K562 (cell line): Measurements from ENCODE around the gene CLEC4F. TPM values are rescaled to one million over a fixed set of nuclear protein-coding genes. Genes with fewer than 3 reads are reported as not detected.

Source experiments
- ATAC-seq: fragments of 200-7000 bp; cut with Tn5 transposase; 3 replicates; pipeline ENCODE4 v1.9.1; 2020; ENCODE audit warnings: moderate library complexity
- BruUV-seq: library from RNA; stranded (reverse); fragments of 400-500 nt; replicated peaks from 2 replicates; lab custom pipeline; 2021; lab: Mats Ljungman, UMichigan
- CTCF ChIA-PET: fragments of 300-600 bp; formaldehyde crosslinking; extraction: SDS; loops from one replicate; lab custom pipeline; 2021; ENCODE audit warnings: low intra/inter-chr PET ratio; lab: Yijun Ruan, JAX
- POLR2A ChIA-PET: fragments of 300-600, 350-650 bp; sonication (Branson Sonifier 250); formaldehyde crosslinking; extraction: SDS; loops from one replicate; lab custom pipeline; 2021; ENCODE audit warnings: antibody characterized with exemption, inconsistent platforms; lab: Yijun Ruan, JAX
- DNase-seq, 4 experiments: peaks; one replicate each; pipeline versions ENCODE4 v3.0.0 to v3.0.0-alpha.2; 2011 to 2018; ENCODE audit warnings: low spot score in 3 of 4, mixed read lengths in 3 of 4; ENCODE audit errors: extremely low read depth in 1 of 4
- FAIRE-seq: peaks from 2 replicates; lab custom pipeline; 2011; peaks lifted over from hg19 to GRCh38; lab: Jason Lieb, UNC
- H2AFZ ChIP-seq: 2 replicates; pipeline ENCODE4 v1.6.0; 2011; ENCODE audit warnings: low read depth, low read length, control low read depth, inconsistent platforms
- H3K27ac ChIP-seq: fragments of 200-600 bp; 3 replicates; pipeline ENCODE4 v1.8.0; 2011; ENCODE audit warnings: low read depth, mild to moderate bottlenecking, control low read depth, inconsistent platforms, low read length, moderate library complexity, mixed read lengths; ENCODE audit errors: extremely low read depth
- H3K27me3 ChIP-seq, 2 experiments: fragments of 300-600 bp in 1 of 2; 2 replicates in 1 of 2; 3 replicates in 1 of 2; pipeline versions ENCODE4 v1.6.0 to v1.8.0; 2011; ENCODE audit warnings: inconsistent platforms in 2 of 2, low read length in 2 of 2, mild to moderate bottlenecking in 1 of 2, mixed read lengths in 1 of 2, moderate library complexity in 1 of 2; ENCODE audit not compliant: control insufficient read depth in 2 of 2, insufficient read depth in 2 of 2
- H3K36me3 ChIP-seq: fragments of 300-600 bp; 3 replicates; pipeline ENCODE4 v1.8.0; 2011; ENCODE audit warnings: mild to moderate bottlenecking, low read length, inconsistent platforms; ENCODE audit not compliant: control insufficient read depth, insufficient read depth
- H3K4me1 ChIP-seq, 2 experiments: fragments of 200-600 bp in 1 of 2; replicated peaks in 1 of 2; 2 replicates in 1 of 2; 3 replicates in 1 of 2; pipeline versions ENCODE4 v1.5.1 to v1.8.0; 2011; ENCODE audit warnings: inconsistent platforms in 2 of 2, low read length in 2 of 2, mild to moderate bottlenecking in 1 of 2, mixed read lengths in 1 of 2, moderate library complexity in 1 of 2; ENCODE audit not compliant: control insufficient read depth in 2 of 2, insufficient read depth in 2 of 2
- H3K4me2 ChIP-seq: 2 replicates; pipeline ENCODE4 v1.6.1; 2011; ENCODE audit warnings: low read length, control low read depth, inconsistent platforms, mixed read lengths; ENCODE audit not compliant: insufficient read depth
- H3K4me3 ChIP-seq: fragments of 200-600 bp; sonication (generic), shearing (Covaris generic); 2 replicates; pipeline ENCODE4 v1.5.1; 2016; ENCODE audit warnings: control low read depth, inconsistent platforms
- H3K79me2 ChIP-seq: fragments of 200-600 bp; 3 replicates; pipeline ENCODE4 v1.8.0; 2011; ENCODE audit warnings: low read length, inconsistent platforms; ENCODE audit not compliant: control insufficient read depth, insufficient read depth
- H3K9ac ChIP-seq, 2 experiments: 2 replicates each; pipeline versions ENCODE4 v1.6.0 to v1.6.1; 2011; ENCODE audit warnings: low read depth in 2 of 2, low read length in 2 of 2, control low read depth in 1 of 2, inconsistent platforms in 1 of 2, mild to moderate bottlenecking in 1 of 2, mixed read lengths in 1 of 2; ENCODE audit not compliant: insufficient read depth in 1 of 2
- H3K9me1 ChIP-seq: one replicate; pipeline ENCODE4 v1.6.0; 2011; ENCODE audit warnings: inconsistent platforms, mild to moderate bottlenecking, low read length, moderate library complexity; ENCODE audit not compliant: control insufficient read depth, insufficient read depth
- H3K9me3 ChIP-seq: replicated peaks from 2 replicates; pipeline ENCODE4 v1.5.1; 2011; ENCODE audit warnings: low read depth, low read length, inconsistent platforms; ENCODE audit not compliant: control insufficient read depth, insufficient read depth
- H4K20me1 ChIP-seq: replicated peaks from 2 replicates; pipeline ENCODE4 v1.6.1; 2011; ENCODE audit warnings: low read length, inconsistent platforms, mixed read lengths; ENCODE audit not compliant: control insufficient read depth, insufficient read depth
- CC2D1A ChIP-seq: fragments of 450-650 bp; IDR thresholded peaks from 2 replicates; pipeline ENCODE4 v1.6.1; 2017; ENCODE audit warnings: mild to moderate bottlenecking
- CTBP1 ChIP-seq: fragments of 450-650 bp; IDR thresholded peaks from 2 replicates; pipeline ENCODE4 v1.6.1; 2016; ENCODE audit warnings: borderline replicate concordance
- RAD21 ChIP-seq, 2 experiments: fragments of 250-450 bp in 1 of 2; fragments of 450-650 bp in 1 of 2; sonication (Bioruptor Pico) in 1 of 2; formaldehyde crosslinking in 1 of 2; IDR thresholded peaks in 1 of 2; conservative IDR thresholded peaks in 1 of 2; 2 replicates each; pipeline versions ENCODE4 v1.4.0 to v1.8.0; 2020 to 2022; ENCODE audit warnings: mild to moderate bottlenecking in 2 of 2, moderate library complexity in 1 of 2
- SMC3 ChIP-seq: conservative IDR thresholded peaks from 2 replicates; pipeline ENCODE4 v1.6.1; 2011; ENCODE audit warnings: low read depth, low read length, improper control_type of control experiment; ENCODE audit not compliant: insufficient read depth
- XRCC5 ChIP-seq: fragments of 200-400 bp; formaldehyde crosslinking; IDR thresholded peaks from 2 replicates; pipeline ENCODE4 v1.6.1; 2017; ENCODE audit warnings: low read depth, mild to moderate bottlenecking, low read length
- ZNF24 ChIP-seq: fragments of 450-650 bp; IDR thresholded peaks from 2 replicates; pipeline ENCODE4 v1.6.1; 2016
- ZNF436 ChIP-seq: fragments of 250-450, 450-650 bp; sonication (Bioruptor Pico); formaldehyde crosslinking; IDR thresholded peaks from 2 replicates; pipeline ENCODE4 v1.7.0; 2020; ENCODE audit warnings: mild to moderate bottlenecking
- WGBS: fragments of 100-300 bp; shearing (Covaris generic); methylation state at CpG from one replicate; pipeline ENCODE4 v1.1.6; 2016; ENCODE audit warnings: low coverage, mixed read lengths; ENCODE audit not compliant: insufficient coverage; ENCODE audit errors: missing lambda C conversion rate; 5-methylcytosine and 5-hydroxymethylcytosine counted together
- in situ Hi-C: fragments of 300-500 bp; cut with MboI; formaldehyde crosslinking; loops from 4 replicates; pipeline ENCODE4 v1.15.0; 2018; ENCODE audit warnings: inconsistent platforms, mixed read lengths
- intact Hi-C: fragments of 100-400 bp; cut with micrococcal nuclease; formaldehyde crosslinking; loops from 2 replicates; pipeline ENCODE4 v1.14.2; 2022
- polyA plus RNA-seq, 8 experiments: library from polyadenylated mRNA; depleted of rRNA in 4 of 8; stranded (reverse) in 5 of 8; unstranded in 3 of 8; fragments of >200 nt; fragmentation: Nextera tagmentation in 2 of 8; fragmentation: Illumina TruSeq in 1 of 8; extraction: Ambion mirVana in 2 of 8; extraction: Trizol in 1 of 8; gene quantifications; 2 replicates each; pipeline versions ENCODE4 v1.2.1 to v1.2.3, GENCODE V29; 2011 to 2014; ENCODE audit warnings: inconsistent platforms in 1 of 8, missing spikeins in 1 of 8
- total RNA-seq, 7 experiments: library from RNA; depleted of rRNA in 6 of 7; stranded (reverse); fragments of >200 nt in 6 of 7; fragmentation: Illumina TruSeq in 2 of 7; extraction: Trizol in 2 of 7; gene quantifications; 2 replicates each; pipeline versions ENCODE4 v1.2.1 to v1.2.3, GENCODE V29; 2011 to 2021; ENCODE audit warnings: low replicate concordance in 1 of 7
- TF ChIP-seq, protein P1 (sequence below): sonication (generic); formaldehyde crosslinking; IDR thresholded peaks from 2 replicates; pipeline ENCODE4 v1.8.0; 2022; ENCODE audit warnings: missing genetic modification reagents, mild to moderate bottlenecking, moderate library complexity, borderline replicate concordance
- TF ChIP-seq, protein P2 (sequence below): sonication (generic); formaldehyde crosslinking; IDR thresholded peaks from 2 replicates; pipeline ENCODE4 v1.8.0; 2022; ENCODE audit warnings: mild to moderate bottlenecking, missing genetic modification reagents

CLEC4F gene
- total and polyA plus RNA-seq, 9 of the 15 experiments (the other 6 are each of a cell fraction or from before 2014, with no cell fraction given), result not detected

DNA sequence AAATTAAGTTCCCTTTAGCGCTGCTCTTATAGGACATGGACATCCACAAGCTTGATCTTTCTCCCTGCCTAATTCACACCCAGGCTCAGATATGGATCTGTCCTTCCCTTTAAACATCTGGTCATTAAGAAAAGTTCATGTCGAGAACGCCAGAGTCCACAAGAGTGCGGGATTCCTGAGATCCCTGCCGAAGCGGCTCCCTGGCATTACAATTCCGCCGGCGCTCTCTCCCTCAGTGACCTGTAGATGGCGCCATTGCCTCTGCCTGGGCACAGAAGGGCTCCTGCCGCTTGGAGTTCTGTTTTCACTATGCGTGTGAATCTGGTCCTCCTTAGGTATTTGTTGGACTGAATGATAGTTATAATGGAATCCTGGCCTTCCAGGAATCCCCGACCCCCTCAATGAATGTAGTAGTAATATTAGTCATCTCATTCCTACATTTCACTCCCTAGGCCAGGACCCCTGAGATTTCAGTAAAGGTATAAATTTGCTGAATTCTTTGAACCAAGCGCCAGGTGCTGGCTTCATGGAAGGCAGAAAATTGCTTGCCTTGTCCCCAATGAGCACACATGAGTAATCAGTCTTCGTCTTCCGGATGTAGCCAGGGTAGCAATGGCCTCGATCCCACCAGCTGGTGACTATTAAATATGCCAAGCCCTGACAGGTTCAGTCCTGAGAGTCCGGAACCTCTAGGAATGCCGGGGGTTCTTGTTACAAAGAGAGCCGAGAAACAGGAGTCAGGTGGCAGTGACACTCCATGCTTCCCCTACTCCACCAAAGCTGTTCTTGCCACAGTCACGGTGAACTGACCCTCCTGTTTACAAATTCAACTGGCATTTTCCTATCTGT, 41.6 kb upstream of the CLEC4F start:
- Histone ChIP-seq H3K4me2 (no peak overlapping the region), H3K27ac (no peak overlapping the region), H3K4me1 (no peaks in the 10 kb centered on the region), H3K36me3 (no peaks in the 10 kb centered on the region), H4K20me1 (no peaks in the 10 kb centered on the region; the same call in 1 of the 2 replicates), H3K9ac (no peak overlapping the region), H3K79me2 (no peaks in the 10 kb centered on the region), H3K27me3 (peaks cover 31 to 40% of the 10 kb centered on the region in 2 experiments; a peak in 3 of 5 replicates), H3K4me3 (no peak overlapping the region), H2AFZ (0 out of 2 replicates have a peak overlapping the region, but pooled peaks have one; percentile 21), H3K9me3 (no peaks in the 10 kb centered on the region), H3K9me1 (no peaks in the 10 kb centered on the region)
- in situ Hi-C loops, result no loop called here
- intact Hi-C loops, result loop anchor here (2.0 to 5.0 kb wide), 2 partner anchors 75 to 85 kb away; no protein-coding TSS in a partner anchor
- no TSS peak for BruUV-seq
- DNase-seq (peak; percentile 79 to 88 (median 85)), FAIRE-seq (peak; percentile 89), ATAC-seq (peak; percentile 99)
- CTCF ChIA-PET, result interaction anchor here (0.6 to 2.7 kb wide), 9 partner anchors 10 to 1827 kb away, joined by 3 to 42 read pairs (median 3); partner anchors contain the start of gene TEX261
- WGBS, result 7% methylated on average over 21 of the region's 21 CpGs
- POLR2A ChIA-PET, result interaction anchor here (1.2 kb wide), 1 partner anchor 12 kb away, joined by 3 read pairs; no protein-coding TSS in a partner anchor
- TF ChIP-seq, protein P1, sequence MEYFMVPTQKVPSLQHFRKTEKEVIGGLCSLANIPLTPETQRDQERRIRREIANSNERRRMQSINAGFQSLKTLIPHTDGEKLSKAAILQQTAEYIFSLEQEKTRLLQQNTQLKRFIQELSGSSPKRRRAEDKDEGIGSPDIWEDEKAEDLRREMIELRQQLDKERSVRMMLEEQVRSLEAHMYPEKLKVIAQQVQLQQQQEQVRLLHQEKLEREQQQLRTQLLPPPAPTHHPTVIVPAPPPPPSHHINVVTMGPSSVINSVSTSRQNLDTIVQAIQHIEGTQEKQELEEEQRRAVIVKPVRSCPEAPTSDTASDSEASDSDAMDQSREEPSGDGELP (CRISPR knock-in tag), result 0 out of 2 replicates have a peak, but pooled peaks have one; percentile 20
- TF ChIP-seq ZNF24, result peak; percentile 41; the same call in 1 of the 2 replicates
- no peak for TF ChIP-seq ZNF436 (CRISPR knock-in tag)
- TF ChIP-seq CTBP1, result 0 out of 2 replicates have a peak, but pooled peaks have one; percentile 12
- peak; percentile 44 to 85; a peak in 3 of 4 replicates for TF ChIP-seq RAD21 (CRISPR knock-in tag; conservative IDR thresholded peaks at IDR 0.05 in 1 of 2, IDR thresholded peaks at IDR 0.05 in 1 of 2)
- TF ChIP-seq, protein P2, sequence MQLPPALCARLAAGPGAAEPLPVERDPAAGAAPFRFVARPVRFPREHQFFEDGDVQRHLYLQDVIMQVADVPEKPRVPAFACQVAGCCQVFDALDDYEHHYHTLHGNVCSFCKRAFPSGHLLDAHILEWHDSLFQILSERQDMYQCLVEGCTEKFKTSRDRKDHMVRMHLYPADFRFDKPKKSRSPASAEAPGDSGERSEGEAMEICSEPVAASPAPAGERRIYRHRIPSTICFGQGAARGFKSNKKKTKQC (CRISPR knock-in tag), result no peak
- TF ChIP-seq CC2D1A, result 0 out of 2 replicates have a peak, but pooled peaks have one; percentile 15
- peak; percentile 80; the same call in 1 of the 2 replicates for TF ChIP-seq XRCC5
- TF ChIP-seq SMC3, result peak; percentile 82
